ENCODE data around the gene RPL10. TPM values are rescaled to one million over a fixed set of nuclear protein-coding genes. Genes with fewer than 3 reads are reported as not detected.

Gene RPL10
- total RNA-seq, 2 experiments from 2014 or later: 2,967 to 3,168 TPM

DNA sequence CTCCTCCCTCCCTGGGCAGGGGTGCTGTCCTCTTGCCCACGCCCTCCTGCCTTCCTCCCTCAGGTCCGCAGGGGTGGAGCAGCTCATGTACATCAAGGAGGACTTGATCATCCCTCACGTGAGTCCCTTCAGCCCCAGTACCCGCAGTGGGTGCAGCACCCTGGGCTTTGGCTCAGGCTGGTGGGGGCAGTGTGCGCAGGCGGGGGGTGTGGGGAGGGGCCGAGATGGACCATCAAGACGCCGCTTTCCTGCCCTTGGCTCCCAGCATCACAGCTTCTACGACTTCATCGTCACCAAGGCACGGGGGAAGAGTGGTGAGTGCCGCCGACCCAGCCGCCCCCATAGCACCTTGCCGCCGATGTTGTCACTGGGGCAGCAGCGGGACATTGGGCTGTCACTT, 51.4 kb downstream of the RPL10 start:
- no peak overlapping the region for H3K4me3 Mint-ChIP-seq
- peaks cover 2% of the 10 kb centered on the region for H3K36me3 Mint-ChIP-seq
- no peaks in the 10 kb centered on the region for H3K9me3 Mint-ChIP-seq
- no peak for DNase-seq
- no peaks in the 10 kb centered on the region for H3K4me1 Mint-ChIP-seq
- no peak overlapping the region for H3K27ac Mint-ChIP-seq
- no peaks in the 10 kb centered on the region for H3K27me3 Mint-ChIP-seq

DNA sequence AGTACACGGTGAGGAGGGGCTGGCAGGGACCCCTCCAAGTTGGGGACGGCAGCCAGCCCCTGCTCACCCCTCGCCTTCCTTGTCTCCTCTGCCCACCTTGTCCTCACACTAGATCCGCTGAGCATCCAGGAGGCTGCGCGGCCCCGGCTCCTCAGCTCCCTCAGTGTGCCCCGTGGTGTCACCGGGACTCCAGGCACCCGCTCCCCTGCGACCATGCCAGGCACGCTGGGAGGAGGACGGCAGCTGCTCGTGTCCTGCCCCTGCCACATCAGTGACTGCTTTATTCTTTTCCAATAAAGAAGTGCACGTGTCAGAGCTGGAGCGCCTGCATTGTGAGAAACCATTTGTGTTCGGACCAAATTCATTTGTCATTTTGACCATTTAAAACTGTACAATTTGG, 52.1 kb downstream of the RPL10 start:
- Mint-ChIP-seq H3K27ac (no peak overlapping the region), H3K9me3 (no peaks in the 10 kb centered on the region), H3K27me3 (no peaks in the 10 kb centered on the region), H3K36me3 (peaks cover 2% of the 10 kb centered on the region), H3K4me1 (no peaks in the 10 kb centered on the region), H3K4me3 (no peak overlapping the region)
- DNase-seq: no peak

Other genes starting within 250 kb of the RPL10 start
- gene OPN1MW, start 215.8 kb upstream of the RPL10 start, total RNA-seq: not detected
- not detected for gene OPN1MW2, start 178.6 kb upstream of the RPL10 start, total RNA-seq
- gene OPN1MW3, start 140.8 kb upstream of the RPL10 start, total RNA-seq: not detected
- gene TEX28, start 103.3 kb upstream of the RPL10 start, total RNA-seq: not detected
- gene TKTL1, start 102.6 kb upstream of the RPL10 start, total RNA-seq: 1 to 10 TPM in 1 of 2 experiments, under 1 TPM in 1; 0.72 to 1.1 TPM
- gene FLNA, start 23.7 kb upstream of the RPL10 start, total RNA-seq: 100 to 1,000 TPM; 694 to 696 TPM
- gene EMD, start 19.1 kb upstream of the RPL10 start, total RNA-seq: 100 to 1,000 TPM; 110 to 112 TPM
- gene DNASE1L1, start 10.9 kb downstream of the RPL10 start, total RNA-seq: 10 to 100 TPM; 12.4 to 12.7 TPM
- 10 to 100 TPM; 35.1 to 35.8 TPM for gene TAFAZZIN, start 13.2 kb downstream of the RPL10 start, total RNA-seq
- 10 to 100 TPM; 25.1 to 25.3 TPM for gene ATP6AP1, start 30.3 kb downstream of the RPL10 start, total RNA-seq
- 10 to 100 TPM; 66.3 to 68.4 TPM for gene GDI1, start 38.8 kb downstream of the RPL10 start, total RNA-seq
- 10 to 100 TPM; 45.3 to 46.4 TPM for gene FAM50A, start 45.8 kb downstream of the RPL10 start, total RNA-seq
- 10 to 100 TPM; 22.3 to 23.1 TPM for gene PLXNA3, start 59.9 kb downstream of the RPL10 start, total RNA-seq
- 10 to 100 TPM; 65.1 to 72.4 TPM for gene LAGE3, start 80.9 kb downstream of the RPL10 start, total RNA-seq
- gene UBL4A, start 88.2 kb downstream of the RPL10 start, total RNA-seq: 10 to 100 TPM; 53.2 to 54.7 TPM
- 10 to 100 TPM; 18.0 to 19.0 TPM for gene SLC10A3, start 92.3 kb downstream of the RPL10 start, total RNA-seq
- 10 to 100 TPM; 26.8 to 27.3 TPM for gene FAM3A, start 117.9 kb downstream of the RPL10 start, total RNA-seq
- gene G6PD, start 148.5 kb downstream of the RPL10 start, total RNA-seq: 10 to 100 TPM; 89.9 to 92.4 TPM
- gene IKBKG, start 149.2 kb downstream of the RPL10 start, total RNA-seq: 10 to 100 TPM; 31.1 to 32.5 TPM
- not detected for gene CTAG1A, start 186.8 kb downstream of the RPL10 start, total RNA-seq
- gene CTAG1B, start 220.9 kb downstream of the RPL10 start, total RNA-seq: not detected

All from activated naive CD8-positive, alpha-beta T cell treated with anti-CD3 and anti-CD28 coated beads for 36 hours (primary cell).